SK-N-SH (cell line): ENCODE data around the gene SMURF1.

Experiments
- SIN3A ChIP-seq: IDR thresholded peaks from 2 replicates; pipeline ENCODE4 v1.6.1; 2012; ENCODE audit warnings: low read depth, mild to moderate bottlenecking, low read length, moderate library complexity, borderline replicate concordance
- USF1 ChIP-seq: IDR thresholded peaks from 2 replicates; pipeline ENCODE4 v1.4.0; 2012; ENCODE audit warnings: low read depth, borderline replicate concordance
- TF ChIP-seq, protein P1 (sequence below): fragments of 200-600 bp; sonication (generic); IDR thresholded peaks from 2 replicates; pipeline ENCODE4 v1.6.1; 2017; ENCODE audit warnings: antibody characterized with exemption, mild to moderate bottlenecking, moderate library complexity

DNA sequence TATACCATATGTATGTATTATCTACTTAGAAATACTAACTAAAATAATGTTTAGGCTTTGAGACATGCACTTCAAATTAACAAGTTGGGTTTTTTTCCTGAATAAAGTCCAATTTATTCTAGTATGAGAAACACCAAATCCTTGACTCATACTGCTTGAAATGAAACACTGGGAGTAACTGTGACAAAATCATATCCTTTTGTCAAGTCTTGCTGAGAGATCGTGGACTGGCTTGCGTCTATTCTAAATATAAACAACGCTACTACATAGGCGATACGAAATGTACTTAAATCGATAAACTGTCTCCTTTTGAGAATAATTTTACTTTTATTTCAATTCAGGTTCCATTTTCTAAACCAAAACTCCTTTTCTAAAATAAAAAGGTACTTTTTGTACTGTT lies 16.3 kb downstream of the SMURF1 start:
- TF ChIP-seq, protein P1, sequence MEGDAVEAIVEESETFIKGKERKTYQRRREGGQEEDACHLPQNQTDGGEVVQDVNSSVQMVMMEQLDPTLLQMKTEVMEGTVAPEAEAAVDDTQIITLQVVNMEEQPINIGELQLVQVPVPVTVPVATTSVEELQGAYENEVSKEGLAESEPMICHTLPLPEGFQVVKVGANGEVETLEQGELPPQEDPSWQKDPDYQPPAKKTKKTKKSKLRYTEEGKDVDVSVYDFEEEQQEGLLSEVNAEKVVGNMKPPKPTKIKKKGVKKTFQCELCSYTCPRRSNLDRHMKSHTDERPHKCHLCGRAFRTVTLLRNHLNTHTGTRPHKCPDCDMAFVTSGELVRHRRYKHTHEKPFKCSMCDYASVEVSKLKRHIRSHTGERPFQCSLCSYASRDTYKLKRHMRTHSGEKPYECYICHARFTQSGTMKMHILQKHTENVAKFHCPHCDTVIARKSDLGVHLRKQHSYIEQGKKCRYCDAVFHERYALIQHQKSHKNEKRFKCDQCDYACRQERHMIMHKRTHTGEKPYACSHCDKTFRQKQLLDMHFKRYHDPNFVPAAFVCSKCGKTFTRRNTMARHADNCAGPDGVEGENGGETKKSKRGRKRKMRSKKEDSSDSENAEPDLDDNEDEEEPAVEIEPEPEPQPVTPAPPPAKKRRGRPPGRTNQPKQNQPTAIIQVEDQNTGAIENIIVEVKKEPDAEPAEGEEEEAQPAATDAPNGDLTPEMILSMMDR: no peak
- TF ChIP-seq SIN3A (no peak), USF1 (no peak)
